Endothelial cell of umbilical vein (primary cell): ENCODE data around the gene DDR1. TPM values are rescaled to one million over a fixed set of nuclear protein-coding genes. Genes with fewer than 3 reads are reported as not detected.

Experiments used
- BruUV-seq: library from RNA; stranded (reverse); fragments of 400-500 nt; replicated peaks from 2 replicates; lab custom pipeline; 2021; lab: Mats Ljungman, UMichigan
- CTCF ChIA-PET: fragments of 300-600, 350-600 bp; sonication (Branson Sonifier 250); formaldehyde crosslinking; loops from one replicate; lab custom pipeline; 2021; ENCODE audit warnings: antibody characterized with exemption, inconsistent platforms; lab: Charles Lee
- POLR2A ChIA-PET: fragments of 300-600, 350-600 bp; sonication (Branson Sonifier 250); formaldehyde crosslinking; loops from one replicate; lab custom pipeline; 2021; ENCODE audit warnings: antibody characterized with exemption, inconsistent platforms; lab: Charles Lee
- DNase-seq: peaks from one replicate; pipeline ENCODE4 v3.0.0-alpha.2; 2011; ENCODE audit warnings: low read depth, low spot score
- FAIRE-seq: peaks from 2 replicates; lab custom pipeline; 2011; peaks lifted over from hg19 to GRCh38; lab: Jason Lieb, UNC
- H2AFZ ChIP-seq: 2 replicates; pipeline ENCODE4 v1.6.0; 2012; ENCODE audit warnings: low read depth, low read length, control low read depth, inconsistent platforms
- H3K27ac ChIP-seq: 2 replicates; pipeline ENCODE4 v1.5.1; 2011; ENCODE audit warnings: low read depth, mild to moderate bottlenecking, control low read depth, low read length, moderate library complexity; ENCODE audit not compliant: insufficient read depth
- H3K27me3 ChIP-seq, 2 experiments: 2 replicates each; pipeline versions ENCODE4 v1.6.0 to v1.6.1; 2011; ENCODE audit warnings: low read length in 2 of 2, mixed read lengths in 1 of 2; ENCODE audit not compliant: control insufficient read depth in 2 of 2, insufficient read depth in 2 of 2
- H3K36me3 ChIP-seq, 2 experiments: 2 replicates in 1 of 2; 3 replicates in 1 of 2; pipeline ENCODE4 v1.5.1; 2011; ENCODE audit warnings: low read length in 2 of 2, mild to moderate bottlenecking in 1 of 2, moderate library complexity in 1 of 2; ENCODE audit not compliant: control insufficient read depth in 2 of 2, insufficient read depth in 2 of 2; ENCODE audit errors: extremely low read depth in 1 of 2
- H3K4me1 ChIP-seq: 3 replicates; pipeline ENCODE4 v1.5.1; 2011; ENCODE audit warnings: mild to moderate bottlenecking, low read length; ENCODE audit not compliant: control insufficient read depth, insufficient read depth; ENCODE audit errors: extremely low read depth
- H3K4me2 ChIP-seq: 2 replicates; pipeline ENCODE4 v1.6.1; 2011; ENCODE audit warnings: low read length, control low read depth, mixed read lengths; ENCODE audit not compliant: insufficient read depth
- H3K4me3 ChIP-seq, 3 experiments: fragments of 200-600 bp in 1 of 3; sonication (generic), shearing (Covaris generic) in 1 of 3; replicated peaks in 1 of 3; 2 replicates each; pipeline ENCODE4 v1.5.1; 2011 to 2016; ENCODE audit warnings: control low read depth in 3 of 3, low read length in 3 of 3, mild to moderate bottlenecking in 2 of 3, inconsistent platforms in 1 of 3, low read depth in 1 of 3, moderate library complexity in 1 of 3; ENCODE audit not compliant: insufficient read depth in 1 of 3
- H3K79me2 ChIP-seq: 2 replicates; pipeline ENCODE4 v1.6.0; 2012; ENCODE audit warnings: low read length, inconsistent platforms; ENCODE audit not compliant: control insufficient read depth, insufficient read depth
- H3K9ac ChIP-seq: replicated peaks from 2 replicates; pipeline ENCODE3; 2011; ENCODE audit warnings: low read length, control low read depth; ENCODE audit not compliant: insufficient read depth; ENCODE audit errors: extremely low read depth
- H3K9me1 ChIP-seq: replicated peaks from 3 replicates; pipeline ENCODE4 v1.6.0; 2011; ENCODE audit warnings: mild to moderate bottlenecking, low read length; ENCODE audit not compliant: control insufficient read depth, insufficient read depth; ENCODE audit errors: extremely low read depth
- H3K9me3 ChIP-seq: replicated peaks from 2 replicates; pipeline ENCODE4 v1.5.1; 2012; ENCODE audit warnings: low read length, inconsistent platforms; ENCODE audit not compliant: control insufficient read depth, insufficient read depth
- H4K20me1 ChIP-seq: replicated peaks from 2 replicates; pipeline ENCODE3; 2011; ENCODE audit warnings: mild to moderate bottlenecking, low read length; ENCODE audit not compliant: control insufficient read depth, insufficient read depth; ENCODE audit errors: extremely low read depth
- CTCF ChIP-seq, 2 donors: IDR thresholded peaks; 1 replicate in 1 of 2; 2 replicates in 1 of 2; pipeline ENCODE4 v1.5.1; 2011; ENCODE audit warnings: low read length in 2 of 2, mild to moderate bottlenecking in 2 of 2, moderate library complexity in 2 of 2, control low read depth in 1 of 2, inconsistent platforms in 1 of 2, low read depth in 1 of 2; ENCODE audit not compliant: insufficient read depth in 1 of 2; ENCODE audit errors: extremely low read depth in 1 of 2
- EZH2 ChIP-seq: IDR thresholded peaks from 2 replicates; pipeline ENCODE4 v1.6.1; 2012; ENCODE audit warnings: borderline replicate concordance, low read depth, mild to moderate bottlenecking, moderate library complexity, low read length, inconsistent platforms; ENCODE audit not compliant: severe bottlenecking
- FOS ChIP-seq: IDR thresholded peaks from 2 replicates; pipeline ENCODE4 v1.6.1; 2011; ENCODE audit warnings: mild to moderate bottlenecking, low read length, moderate library complexity, borderline replicate concordance; ENCODE audit not compliant: insufficient read depth
- GATA2 ChIP-seq: IDR thresholded peaks from 2 replicates; pipeline ENCODE4 v1.7.0; 2011; ENCODE audit warnings: low read depth, mild to moderate bottlenecking, moderate library complexity, mixed read lengths, low read length; ENCODE audit not compliant: insufficient read length, insufficient read depth
- JUN ChIP-seq: IDR thresholded peaks from 2 replicates; pipeline ENCODE4 v1.6.1; 2011; ENCODE audit warnings: borderline replicate concordance, low read depth; ENCODE audit not compliant: insufficient read length, insufficient read depth
- MAX ChIP-seq: IDR thresholded peaks from 2 replicates; pipeline ENCODE4 v1.6.1; 2011; ENCODE audit not compliant: insufficient read depth, insufficient read length
- MYC ChIP-seq: IDR thresholded peaks from one replicate; pipeline ENCODE4 v1.6.1; 2011; ENCODE audit warnings: mild to moderate bottlenecking, low read depth, low read length
- POLR2A ChIP-seq: IDR thresholded peaks from 2 replicates; pipeline ENCODE4 v1.6.1; 2012; ENCODE audit warnings: low read depth, mild to moderate bottlenecking, control low read depth, low read length
- POLR2AphosphoS5 ChIP-seq: IDR thresholded peaks from 2 replicates; pipeline ENCODE4 v1.6.1; 2012; ENCODE audit warnings: low read depth, mild to moderate bottlenecking, control low read depth, low read length, moderate library complexity; ENCODE audit not compliant: insufficient read depth
- dilution Hi-C: fragments of 300-500 bp; cut with MboI; formaldehyde crosslinking; loops from one replicate; pipeline ENCODE4 v1.15.0; 2019; ENCODE audit warnings: low sequenced_read_pairs; ENCODE audit not compliant: extremely low pct_ligation_motif_present
- intact Hi-C: fragments of 100-400 bp; cut with micrococcal nuclease; formaldehyde crosslinking; loops from one replicate; pipeline ENCODE4 v1.10.0; 2022
- polyA plus RNA-seq, 4 experiments: library from polyadenylated mRNA; depleted of rRNA in 3 of 4; stranded (reverse) in 3 of 4; unstranded in 1 of 4; fragments of >200 nt; gene quantifications; 2 replicates each; pipeline versions ENCODE4 v1.2.1 to v1.2.3, GENCODE V29; 2011 to 2012; ENCODE audit warnings: missing spikeins in 1 of 4
- total RNA-seq: library from RNA; stranded (reverse); gene quantifications from 2 replicates; pipeline ENCODE4 v1.2.3, GENCODE V29; 2021

The DDR1 gene
- total and polyA plus RNA-seq, 2 donors (not counting 3 experiments of a cell fraction or from before 2014, with no cell fraction given), result 8.8 to 22.9 TPM

GRCh38 chr6:30891450-30891723 is 7.1 kb downstream of the DDR1 start:
- POLR2A ChIA-PET, result no interaction called here

More at GRCh38 chr6:30891450-30891723, 7.1 kb downstream of the DDR1 start:
- Histone ChIP-seq H3K9me1 (no peaks in the 10 kb centered on the region), H3K79me2 (no peaks in the 10 kb centered on the region), H3K4me2 (no peak overlapping the region), H4K20me1 (no peaks in the 10 kb centered on the region), H3K9me3 (no peaks in the 10 kb centered on the region), H3K4me3 (no peak overlapping the region), H2AFZ (no peak overlapping the region), H3K27ac (no peak overlapping the region), H3K36me3 (peaks cover 0 to 3% of the 10 kb centered on the region in 2 experiments), H3K9ac (no peak overlapping the region), H3K4me1 (no peaks in the 10 kb centered on the region), H3K27me3 (no peaks in the 10 kb centered on the region)
- intact Hi-C loops (no loop called here), dilution Hi-C loops (loop anchor here (25.0 kb wide), 1 partner anchor 154 kb away; the partner anchor contains the start of genes FLOT1 and IER3)
- BruUV-seq, result no TSS peak
- CTCF ChIA-PET, result no interaction called here
- DNase-seq, result no peak
- no peak for TF ChIP-seq CTCF (IDR thresholded peaks at IDR 0.05; ENCODE audit: extremely low read depth in 1 of 2, insufficient read depth in 1 of 2, low read depth in 1 of 2, low read length in 2 of 2)
- TF ChIP-seq MAX, result no peak
- no peak for TF ChIP-seq JUN
- TF ChIP-seq POLR2A, result no peak
- no peak for TF ChIP-seq EZH2
- TF ChIP-seq MYC, result no peak
- TF ChIP-seq POLR2AphosphoS5, result no peak
- no peak for TF ChIP-seq FOS
- no peak for TF ChIP-seq GATA2
- FAIRE-seq, result no peak
